ENCODE data around the gene PDE4B.

The PDE4B gene

DNA sequence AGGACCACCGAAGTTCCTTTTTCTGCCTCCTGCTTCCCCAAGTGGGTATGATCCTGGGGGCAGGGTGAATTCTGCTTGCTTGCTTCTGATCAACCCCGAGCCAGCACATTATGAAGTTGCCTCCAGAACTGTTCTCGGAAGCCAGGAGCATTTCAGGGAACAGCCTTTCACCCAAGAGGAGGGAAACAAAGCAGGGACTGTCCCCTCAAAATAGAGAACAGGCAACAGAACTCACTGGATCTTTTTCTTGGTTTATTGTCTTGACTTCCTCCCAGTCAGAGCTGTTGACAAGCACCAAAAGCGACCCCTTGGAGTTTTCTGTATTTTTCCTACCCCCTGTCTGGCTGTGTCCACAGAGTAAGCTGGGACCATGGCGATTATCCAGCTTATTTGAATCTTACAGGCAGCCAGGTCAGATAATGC, 482.9 kb downstream of the PDE4B start:
- Histone ChIP-seq H3K79me2 (ENCODE audit: low read length) (peaks cover 10% of the 10 kb centered on the region), H3K4me3 (ENCODE audit: low read length) (peak overlapping the region; percentile 41), H3K4me2 (ENCODE audit: low read length) (peak overlapping the region; percentile 84), H3K9me3 (ENCODE audit: insufficient read depth, low read length) (no peaks in the 10 kb centered on the region), H3K27ac (ENCODE audit: low read length) (peak overlapping the region; percentile 100), H3K4me1 (ENCODE audit: low read length) (peaks cover 96% of the 10 kb centered on the region), H3K9ac (ENCODE audit: low read length) (peak overlapping the region; percentile 73), H3K27me3 (ENCODE audit: low read depth, low read length) (no peaks in the 10 kb centered on the region), H2AFZ (ENCODE audit: low read depth, low read length) (no peak overlapping the region), H4K20me1 (ENCODE audit: insufficient read depth, low read length) (no peaks in the 10 kb centered on the region), H3K36me3 (replicated peaks; ENCODE audit: low read depth, low read length) (no peaks in the 10 kb centered on the region)
- TF ChIP-seq, protein P1, sequence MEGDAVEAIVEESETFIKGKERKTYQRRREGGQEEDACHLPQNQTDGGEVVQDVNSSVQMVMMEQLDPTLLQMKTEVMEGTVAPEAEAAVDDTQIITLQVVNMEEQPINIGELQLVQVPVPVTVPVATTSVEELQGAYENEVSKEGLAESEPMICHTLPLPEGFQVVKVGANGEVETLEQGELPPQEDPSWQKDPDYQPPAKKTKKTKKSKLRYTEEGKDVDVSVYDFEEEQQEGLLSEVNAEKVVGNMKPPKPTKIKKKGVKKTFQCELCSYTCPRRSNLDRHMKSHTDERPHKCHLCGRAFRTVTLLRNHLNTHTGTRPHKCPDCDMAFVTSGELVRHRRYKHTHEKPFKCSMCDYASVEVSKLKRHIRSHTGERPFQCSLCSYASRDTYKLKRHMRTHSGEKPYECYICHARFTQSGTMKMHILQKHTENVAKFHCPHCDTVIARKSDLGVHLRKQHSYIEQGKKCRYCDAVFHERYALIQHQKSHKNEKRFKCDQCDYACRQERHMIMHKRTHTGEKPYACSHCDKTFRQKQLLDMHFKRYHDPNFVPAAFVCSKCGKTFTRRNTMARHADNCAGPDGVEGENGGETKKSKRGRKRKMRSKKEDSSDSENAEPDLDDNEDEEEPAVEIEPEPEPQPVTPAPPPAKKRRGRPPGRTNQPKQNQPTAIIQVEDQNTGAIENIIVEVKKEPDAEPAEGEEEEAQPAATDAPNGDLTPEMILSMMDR (IDR thresholded peaks at IDR 0.05; ENCODE audit: low read depth, low read length), result no peak
- TF ChIP-seq EZH2phosphoT487 (IDR thresholded peaks at IDR 0.05; ENCODE audit: low read depth), result no peak

DNA sequence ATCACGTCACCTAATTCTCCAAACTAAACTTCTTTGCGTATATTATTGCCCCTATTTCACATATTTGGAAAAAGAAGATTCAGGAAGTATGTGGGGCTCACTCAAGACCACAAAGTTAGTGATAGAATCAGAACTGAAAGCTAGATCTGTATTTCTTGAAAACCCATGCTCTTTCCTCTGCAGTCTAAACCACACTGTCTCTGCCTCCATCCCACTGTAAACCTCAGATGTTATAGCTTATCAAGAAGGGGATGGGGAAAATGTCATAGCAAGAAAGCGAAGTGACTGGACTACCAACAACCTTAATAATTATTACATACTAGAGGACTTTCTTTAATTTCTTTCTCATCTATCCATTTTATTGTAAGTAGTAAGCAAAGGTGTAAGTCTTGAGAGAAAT, 483.5 kb downstream of the PDE4B start:
- Histone ChIP-seq H3K36me3 (replicated peaks; ENCODE audit: low read depth, low read length) (no peaks in the 10 kb centered on the region), H4K20me1 (ENCODE audit: insufficient read depth, low read length) (no peaks in the 10 kb centered on the region), H3K4me3 (ENCODE audit: low read length) (peak overlapping the region; percentile 41), H3K4me2 (ENCODE audit: low read length) (peak overlapping the region; percentile 84), H3K4me1 (ENCODE audit: low read length) (peaks cover 96% of the 10 kb centered on the region), H2AFZ (ENCODE audit: low read depth, low read length) (no peak overlapping the region), H3K9ac (ENCODE audit: low read length) (peak overlapping the region; percentile 73), H3K27me3 (ENCODE audit: low read depth, low read length) (no peaks in the 10 kb centered on the region), H3K9me3 (ENCODE audit: insufficient read depth, low read length) (no peaks in the 10 kb centered on the region), H3K27ac (ENCODE audit: low read length) (peak overlapping the region; percentile 100), H3K79me2 (ENCODE audit: low read length) (peaks cover 16% of the 10 kb centered on the region)
- TF ChIP-seq, protein P1 (IDR thresholded peaks at IDR 0.05; ENCODE audit: low read depth, low read length), result no peak
- TF ChIP-seq EZH2phosphoT487 (IDR thresholded peaks at IDR 0.05; ENCODE audit: low read depth), result no peak

DNA sequence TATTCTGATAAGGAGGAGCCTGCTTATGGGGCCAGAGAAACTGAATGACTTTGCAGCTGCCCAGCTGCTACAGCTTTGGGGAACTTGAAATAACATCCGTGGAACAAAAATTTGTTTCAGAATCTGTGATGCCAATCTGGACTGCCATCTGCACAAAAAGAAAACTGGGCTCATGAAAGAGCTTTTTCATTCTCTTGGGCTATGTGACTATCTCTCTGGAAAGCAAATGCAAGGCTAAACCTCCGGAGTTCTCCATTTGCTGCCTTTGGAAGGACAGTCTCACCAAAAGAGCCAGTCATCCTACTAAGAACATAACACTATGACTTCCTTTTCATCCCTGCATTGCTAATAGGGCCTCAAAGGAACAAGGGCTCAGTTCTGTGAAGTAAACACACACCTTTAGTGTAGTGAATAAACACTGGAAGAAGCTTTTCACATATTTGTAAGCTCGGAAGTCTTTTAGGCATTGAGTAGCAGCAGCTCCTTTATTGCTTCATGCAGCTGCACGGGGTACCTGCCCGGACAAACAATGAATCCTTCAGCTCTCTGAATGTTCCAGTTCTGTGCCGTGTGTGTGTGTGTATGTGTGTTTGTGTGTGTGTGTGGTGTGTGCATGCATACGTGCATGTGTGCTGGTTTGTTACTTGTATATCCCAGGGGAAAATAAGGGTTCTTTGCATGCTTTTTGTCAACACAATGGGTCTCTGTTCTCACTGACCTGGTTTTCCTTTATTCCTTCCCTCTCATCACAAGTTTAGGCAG, 485.7 kb downstream of the PDE4B start:
- Histone ChIP-seq H3K36me3 (replicated peaks; ENCODE audit: low read depth, low read length) (no peaks in the 10 kb centered on the region), H3K79me2 (ENCODE audit: low read length) (peaks cover 23% of the 10 kb centered on the region), H3K27ac (ENCODE audit: low read length) (peak overlapping the region; percentile 100), H3K9ac (ENCODE audit: low read length) (peak overlapping the region; percentile 85), H3K4me1 (ENCODE audit: low read length) (peaks cover 93% of the 10 kb centered on the region), H3K9me3 (ENCODE audit: insufficient read depth, low read length) (no peaks in the 10 kb centered on the region), H3K4me3 (ENCODE audit: low read length) (peak overlapping the region; percentile 60), H3K4me2 (ENCODE audit: low read length) (peak overlapping the region; percentile 71), H2AFZ (ENCODE audit: low read depth, low read length) (no peak overlapping the region), H3K27me3 (ENCODE audit: low read depth, low read length) (no peaks in the 10 kb centered on the region), H4K20me1 (ENCODE audit: insufficient read depth, low read length) (no peaks in the 10 kb centered on the region)
- TF ChIP-seq, protein P1 (IDR thresholded peaks at IDR 0.05; ENCODE audit: low read depth, low read length), result no peak
- no peak for TF ChIP-seq EZH2phosphoT487 (IDR thresholded peaks at IDR 0.05; ENCODE audit: low read depth)

DNA sequence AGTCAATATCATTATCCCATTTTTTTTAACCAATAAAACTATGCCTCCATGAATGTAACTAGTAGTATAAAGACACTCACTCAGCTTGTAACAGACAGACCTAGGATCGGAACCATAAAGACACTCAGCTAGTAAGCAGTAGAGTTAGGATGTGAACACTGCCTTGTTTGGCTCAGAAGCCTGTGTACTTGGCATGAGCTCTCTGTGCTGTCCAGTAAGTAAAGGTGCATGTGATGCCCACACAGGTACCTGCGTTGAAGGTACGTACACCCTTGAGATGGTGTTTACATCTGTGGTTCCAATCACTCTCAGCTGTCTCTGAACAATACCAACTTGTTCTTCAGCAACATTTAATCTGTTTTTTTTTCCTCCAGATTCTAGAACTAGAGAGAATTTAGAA, 489.1 kb downstream of the PDE4B start:
- H3K4me2 ChIP-seq (ENCODE audit: low read length), result peak overlapping the region; percentile 84

More for the DNA sequence above, 489.1 kb downstream of the PDE4B start:
- H3K4me3 ChIP-seq (ENCODE audit: low read length), result peak overlapping the region; percentile 53
- peaks cover 29% of the 10 kb centered on the region for H3K79me2 ChIP-seq (ENCODE audit: low read length)
- TF ChIP-seq, protein P1 (IDR thresholded peaks at IDR 0.05; ENCODE audit: low read depth, low read length), result no peak
- TF ChIP-seq EZH2phosphoT487 (IDR thresholded peaks at IDR 0.05; ENCODE audit: low read depth), result no peak
- H3K36me3 ChIP-seq (replicated peaks; ENCODE audit: low read depth, low read length), result no peaks in the 10 kb centered on the region
- peaks cover 96% of the 10 kb centered on the region for H3K4me1 ChIP-seq (ENCODE audit: low read length)
- H4K20me1 ChIP-seq (ENCODE audit: insufficient read depth, low read length), result no peaks in the 10 kb centered on the region
- H3K9me3 ChIP-seq (ENCODE audit: insufficient read depth, low read length), result no peaks in the 10 kb centered on the region
- H3K27me3 ChIP-seq (ENCODE audit: low read depth, low read length), result no peaks in the 10 kb centered on the region
- H2AFZ ChIP-seq (ENCODE audit: low read depth, low read length), result no peak overlapping the region
- H3K9ac ChIP-seq (ENCODE audit: low read length), result peak overlapping the region; percentile 80
- H3K27ac ChIP-seq (ENCODE audit: low read length), result peak overlapping the region; percentile 100
